Measurements from ENCODE around the gene STARD3NL.
"Not testable (repeated sequence)": the region's sequence is repeated elsewhere in the genome, so short reads cannot be mapped to it uniquely, and the experiment has no call there.

STARD3NL gene, protein sequence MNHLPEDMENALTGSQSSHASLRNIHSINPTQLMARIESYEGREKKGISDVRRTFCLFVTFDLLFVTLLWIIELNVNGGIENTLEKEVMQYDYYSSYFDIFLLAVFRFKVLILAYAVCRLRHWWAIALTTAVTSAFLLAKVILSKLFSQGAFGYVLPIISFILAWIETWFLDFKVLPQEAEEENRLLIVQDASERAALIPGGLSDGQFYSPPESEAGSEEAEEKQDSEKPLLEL

DNA sequence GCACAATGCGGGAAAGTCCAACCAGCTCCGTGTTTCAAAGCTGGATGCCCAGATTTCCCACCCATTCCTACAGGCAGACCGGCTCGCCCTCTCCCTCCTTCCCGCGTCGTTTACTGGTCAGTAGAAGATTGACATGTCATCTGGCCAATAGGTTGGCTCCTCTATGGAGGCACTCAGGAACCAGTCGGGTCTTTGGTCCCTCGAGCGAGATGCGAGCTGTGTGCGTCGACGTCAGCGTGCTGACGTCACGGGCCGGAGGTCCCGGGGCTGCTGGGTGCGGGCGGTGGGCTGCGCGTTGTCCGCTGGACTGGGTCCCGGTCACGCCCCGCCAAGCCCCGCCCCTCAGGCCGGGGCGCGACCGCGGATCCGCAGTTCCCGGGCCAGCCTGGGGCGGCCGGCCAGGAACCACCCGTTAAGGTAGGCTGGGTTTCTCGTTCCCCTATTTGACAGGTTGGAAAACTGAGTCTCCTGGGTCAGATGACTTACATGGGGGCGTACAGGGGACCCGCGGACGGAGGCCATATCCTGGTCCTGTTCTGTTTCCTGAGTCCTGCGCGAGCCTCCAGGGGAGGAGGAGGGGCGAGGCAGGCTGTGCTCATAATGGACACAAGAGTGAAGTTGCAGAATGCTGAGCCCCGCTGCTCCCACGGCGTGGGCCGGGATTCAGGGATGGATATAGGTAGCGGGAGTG, at the start of gene STARD3NL:
Gene STARD3NL (plus strand): TSS at position 242 of the 691 bp plus-strand sequence. CDS start 29,260 bp downstream, outside the sequence.
- DNase-seq (peak; percentile 91), ATAC-seq (peak; percentile 100)

DNA sequence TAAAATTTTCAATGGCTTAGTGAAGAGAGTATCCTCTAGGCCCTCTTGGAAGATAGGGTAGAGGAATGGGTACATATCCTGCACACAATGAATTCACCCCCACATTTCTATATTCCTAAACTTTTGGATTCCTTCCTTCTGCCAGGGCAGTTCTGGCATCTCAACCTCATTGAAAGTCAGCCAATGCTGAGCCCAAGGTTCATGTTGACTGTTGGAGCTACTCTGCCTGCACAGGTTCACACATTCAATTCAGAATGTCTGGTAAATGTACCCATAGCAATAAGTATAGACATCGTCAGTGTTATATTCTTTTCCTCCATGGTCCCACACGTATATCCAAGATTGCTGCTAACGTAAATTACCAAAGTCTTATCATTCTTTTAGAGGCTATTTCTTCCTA, 48.9 kb upstream of the STARD3NL start:
- ATAC-seq (no peak), DNase-seq (no peak)

DNA sequence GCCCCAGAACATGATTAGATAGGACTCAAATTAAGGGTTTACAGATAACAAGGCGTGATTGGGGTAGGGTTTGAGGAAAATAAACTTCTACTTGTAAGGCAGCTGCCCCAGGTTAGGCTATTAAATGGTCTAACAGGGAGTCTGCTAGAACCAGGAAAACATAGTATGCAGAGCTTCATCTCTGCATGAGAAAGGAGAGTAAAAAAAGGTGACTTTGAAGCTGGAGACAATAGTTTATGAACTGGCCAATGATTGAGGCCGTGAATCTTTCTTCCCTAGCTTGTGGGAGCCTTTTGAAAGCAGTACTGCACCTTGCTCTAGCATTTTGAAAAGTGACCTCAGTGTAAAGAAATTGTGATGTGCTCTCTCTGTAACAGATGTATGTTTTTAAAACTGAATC, 48.5 kb upstream of the STARD3NL start:
- DNase-seq (no peak), ATAC-seq (no peak)

DNA sequence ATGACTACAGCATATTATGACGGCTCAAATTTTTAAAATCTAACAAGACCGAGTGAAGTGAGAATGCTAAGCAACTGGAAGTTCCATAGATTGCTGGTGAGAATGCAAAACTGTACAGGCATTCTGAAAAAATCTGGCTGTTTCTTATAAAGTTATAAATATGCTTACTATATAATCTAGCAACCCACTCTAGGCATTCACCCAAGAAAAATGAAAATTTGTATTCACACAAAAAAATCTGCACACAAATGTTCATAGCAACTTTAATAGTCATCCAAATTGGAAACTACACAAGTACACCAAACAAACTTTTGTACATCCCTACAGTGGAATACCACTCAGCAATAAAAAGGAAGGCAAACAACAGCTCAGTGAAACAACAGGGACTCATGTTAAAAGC, 39.9 kb upstream of the STARD3NL start:
- ATAC-seq, result no peak
- DNase-seq, result no peak

DNA sequence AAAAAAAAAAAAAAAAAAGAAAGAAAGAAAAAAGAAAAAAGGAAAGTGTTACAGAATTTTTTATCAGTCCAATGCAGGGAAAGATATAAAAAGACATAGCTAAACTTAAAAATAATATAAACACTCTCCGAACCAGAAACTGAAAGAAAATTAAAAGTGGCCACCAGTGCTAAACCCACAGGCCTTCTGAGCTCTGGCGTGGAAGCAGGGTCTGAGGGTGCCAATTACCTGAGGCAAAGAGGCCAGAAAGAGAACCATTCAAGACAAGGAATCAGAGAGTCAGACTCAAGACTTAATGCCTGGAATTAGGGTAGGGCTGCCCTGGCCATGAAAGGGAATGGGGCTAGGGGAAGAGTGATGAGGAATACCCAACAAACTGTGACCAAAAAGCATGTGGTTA, 36.9 kb upstream of the STARD3NL start:
- no peak for ATAC-seq
- DNase-seq, result no peak

DNA sequence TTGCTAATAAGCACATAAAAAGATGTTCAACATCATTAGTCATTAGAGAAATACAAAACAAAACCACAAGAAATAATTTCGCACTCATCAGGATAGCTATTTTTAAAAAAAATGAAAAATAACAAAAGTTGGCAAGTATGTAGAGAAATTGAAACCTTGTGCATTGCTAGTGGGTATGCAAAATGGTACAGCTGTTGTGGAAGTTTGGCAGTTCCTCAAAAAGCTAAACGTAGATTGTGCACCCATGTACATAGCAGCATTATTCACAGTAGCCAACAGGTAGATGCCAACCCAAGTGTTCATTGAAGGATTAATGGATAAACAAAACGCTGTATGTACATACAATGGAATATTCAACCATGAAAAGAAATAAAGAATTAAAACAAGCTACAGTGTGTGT, 35.3 kb upstream of the STARD3NL start:
- ATAC-seq, result no peak
- no peak for DNase-seq

DNA sequence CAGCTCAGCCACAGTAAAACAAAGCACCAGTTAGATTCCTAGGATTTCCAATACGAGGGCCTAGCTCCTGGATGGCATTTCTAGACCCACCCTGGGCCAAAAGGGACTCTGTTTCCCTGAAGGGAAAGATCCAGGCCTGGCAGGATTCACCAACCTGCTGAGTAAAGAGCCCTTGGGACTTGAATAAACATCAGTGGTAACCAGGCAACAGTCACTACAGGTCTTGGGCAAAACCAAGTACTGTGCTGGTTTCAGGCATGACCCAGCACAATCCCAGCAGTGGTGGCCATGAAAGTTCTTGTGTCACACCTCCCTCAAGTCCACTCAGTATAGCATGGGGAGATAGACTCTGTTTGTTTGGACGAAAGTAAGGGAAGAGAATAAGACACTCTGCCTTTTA, 31.0 kb upstream of the STARD3NL start:
- ATAC-seq (no peak), DNase-seq (no peak)

DNA sequence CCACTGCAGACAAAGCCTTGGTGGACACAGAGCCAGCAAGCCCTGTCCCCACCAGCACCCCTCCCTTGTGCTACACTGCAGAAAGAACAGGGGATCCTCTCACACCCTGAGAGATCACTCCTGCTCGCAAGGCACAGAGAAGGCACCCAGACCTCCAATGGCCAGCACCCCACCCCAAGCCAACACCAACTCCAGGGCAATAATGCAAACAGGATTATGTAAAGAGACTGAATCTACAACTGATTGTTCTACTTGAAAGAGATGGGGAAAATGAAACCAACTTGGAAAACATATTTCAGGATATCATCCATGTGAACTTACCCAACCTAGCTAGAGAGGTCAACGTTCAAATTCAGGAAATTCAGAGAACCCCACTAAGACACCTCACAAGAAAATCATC, 26.5 kb upstream of the STARD3NL start:
- DNase-seq, result no peak
- no peak for ATAC-seq

DNA sequence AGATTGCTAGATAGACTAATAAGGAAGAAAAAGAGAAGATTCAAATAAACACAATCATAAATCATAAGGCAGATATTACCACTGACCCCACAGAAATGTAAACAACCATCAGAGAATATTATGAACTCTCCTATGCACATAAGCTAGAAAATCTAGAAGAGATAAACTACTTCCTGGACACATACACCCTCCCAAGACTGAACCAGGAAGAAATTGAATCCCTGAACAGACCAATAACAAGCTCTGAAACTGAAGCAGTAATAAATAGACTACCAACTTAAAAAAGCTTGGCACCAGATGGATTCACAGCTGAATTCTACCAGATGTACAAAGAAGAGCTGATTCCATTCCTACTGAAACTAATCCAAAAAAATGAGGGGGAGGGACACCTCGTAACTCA, 24.5 kb upstream of the STARD3NL start:
- no peak for ATAC-seq
- DNase-seq, result no peak

DNA sequence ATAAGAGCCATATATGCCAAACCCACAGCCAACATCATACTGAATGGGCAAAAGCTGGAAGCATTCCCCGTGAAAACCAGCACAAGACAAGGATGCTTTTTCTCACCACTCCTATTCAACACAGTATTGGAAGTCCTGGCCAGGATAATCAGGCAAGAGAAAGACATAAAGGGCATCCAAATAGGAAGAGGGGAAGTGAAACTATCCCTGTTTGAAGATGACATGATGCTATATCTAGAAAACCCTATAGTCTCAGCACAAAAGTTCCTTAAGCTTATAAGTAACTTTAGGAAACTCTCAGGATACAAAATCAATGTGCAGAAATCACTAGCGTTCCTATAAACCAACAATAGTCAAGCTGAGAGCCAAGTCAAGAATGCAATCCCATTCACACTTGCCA, 23.8 kb upstream of the STARD3NL start:
- DNase-seq, result no peak
- no peak for ATAC-seq

DNA sequence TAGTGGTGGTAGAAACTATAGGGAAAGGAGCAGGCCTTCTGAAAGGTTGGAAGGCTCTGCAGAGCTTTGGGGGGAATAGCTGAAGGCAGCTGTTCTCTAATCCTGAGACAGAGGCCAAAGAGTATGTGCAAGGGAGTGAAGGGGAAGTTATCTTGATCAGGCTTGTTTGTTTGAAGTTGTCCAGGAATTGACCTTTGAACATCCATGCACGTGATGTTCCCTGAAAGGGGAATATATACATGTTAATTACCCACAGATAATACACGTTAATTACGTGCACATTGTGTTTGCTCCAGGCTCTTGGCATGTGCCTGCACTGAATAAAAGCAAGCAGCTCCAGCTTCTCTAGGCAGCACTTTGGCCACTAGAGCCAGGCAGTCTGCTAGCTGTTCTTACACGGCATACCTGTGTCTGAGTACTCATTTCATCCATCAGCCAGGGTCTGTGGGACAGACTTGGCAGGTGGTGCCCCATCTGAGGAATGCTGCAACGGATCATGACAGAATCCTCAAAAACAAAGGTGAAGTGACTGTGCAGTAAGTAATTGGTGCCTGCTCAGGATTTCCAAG, 18.0 kb upstream of the STARD3NL start:
- no peak for DNase-seq
- ATAC-seq, result no peak

DNA sequence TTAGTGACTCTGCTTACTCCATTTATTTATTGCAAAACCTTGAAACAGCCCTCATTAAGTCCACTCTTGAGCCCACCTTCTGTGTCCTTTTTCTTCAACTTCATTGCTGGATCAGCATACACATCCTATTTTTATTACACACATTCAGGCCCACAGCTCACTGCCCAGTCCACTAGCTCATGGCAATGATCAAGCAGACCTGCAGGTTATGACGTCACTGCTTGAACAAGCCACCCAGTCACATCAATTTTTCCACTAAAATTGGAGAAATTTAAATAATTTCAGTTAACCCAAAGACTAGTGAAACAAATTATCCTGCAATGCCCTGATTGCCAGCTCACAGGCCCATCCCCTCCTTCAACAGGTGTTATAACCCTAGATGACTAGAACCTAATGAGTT, 16.0 kb upstream of the STARD3NL start:
- ATAC-seq (no peak), DNase-seq (no peak)

DNA sequence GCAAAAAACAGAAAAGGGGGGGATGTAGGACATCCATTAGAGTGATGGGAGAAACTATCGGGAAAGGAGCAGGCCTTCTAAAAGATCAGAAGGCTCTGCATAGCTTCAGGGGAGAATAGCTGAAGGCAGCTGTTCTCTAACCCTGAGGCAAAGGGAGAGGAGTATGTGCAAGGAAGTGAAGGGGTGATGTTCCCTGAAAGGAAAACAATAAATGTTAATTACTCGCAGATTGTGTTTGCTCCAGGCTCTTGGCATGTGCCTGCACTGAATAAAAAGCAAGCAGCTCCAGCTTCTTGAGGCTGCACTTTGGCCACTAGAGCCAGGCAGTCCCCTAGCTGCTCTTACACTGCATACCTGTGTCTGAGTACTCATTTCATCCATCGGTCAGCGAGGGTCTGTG, 14.4 kb upstream of the STARD3NL start:
- ATAC-seq, result no peak
- no peak for DNase-seq

DNA sequence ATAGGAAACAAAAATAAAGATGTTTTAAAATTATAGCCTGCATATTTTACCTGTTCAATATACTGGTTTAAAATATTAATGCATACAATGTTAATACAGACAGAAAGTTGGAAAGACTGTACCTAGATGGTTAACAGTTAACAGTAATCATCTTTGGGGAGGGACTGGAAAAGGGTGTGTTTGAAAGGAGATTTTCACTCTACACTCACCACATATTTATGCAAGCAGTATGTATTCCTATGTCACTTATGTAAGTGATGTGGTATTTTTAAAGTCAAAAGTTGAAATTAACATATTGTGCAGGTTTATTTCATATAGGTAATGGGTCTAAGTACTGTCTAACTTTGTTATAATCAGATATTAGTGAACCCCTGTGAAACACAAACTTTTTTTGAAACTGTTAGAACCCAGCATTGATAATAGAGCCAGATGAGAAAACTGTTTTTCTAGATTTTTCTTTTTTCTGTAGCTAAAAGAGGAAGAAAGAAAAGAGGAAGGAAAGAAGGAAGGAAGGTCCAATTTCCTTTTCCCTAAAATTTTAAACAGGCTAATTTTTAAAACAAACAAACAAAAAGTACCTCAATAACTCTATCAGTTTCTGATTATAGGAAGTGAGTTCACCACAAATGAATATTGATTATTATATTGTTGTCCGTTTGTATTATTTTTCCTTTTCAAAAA, 9.0 kb upstream of the STARD3NL start:
- no peak for ATAC-seq
- DNase-seq, result no peak

DNA sequence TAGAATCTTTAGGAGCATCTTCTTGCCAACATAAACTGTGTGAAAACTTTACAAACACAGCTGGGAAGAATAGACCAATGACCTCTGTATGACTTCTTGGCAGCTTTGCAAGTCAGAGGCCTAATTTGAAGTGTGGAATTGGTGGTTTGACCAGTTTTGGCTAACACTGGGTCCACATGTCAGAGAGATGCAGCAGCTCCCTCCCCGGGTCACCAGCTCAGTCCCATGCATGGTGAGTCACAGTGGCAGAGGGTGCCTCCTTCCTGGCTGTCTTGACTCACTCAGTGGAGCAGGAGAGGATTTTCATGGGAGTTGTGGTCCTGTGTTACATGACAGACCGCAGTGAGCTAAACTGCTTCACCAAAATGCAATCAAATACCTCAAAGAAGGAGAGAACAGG, 8.2 kb upstream of the STARD3NL start:
- DNase-seq, result no peak
- ATAC-seq, result peak; percentile 63

DNA sequence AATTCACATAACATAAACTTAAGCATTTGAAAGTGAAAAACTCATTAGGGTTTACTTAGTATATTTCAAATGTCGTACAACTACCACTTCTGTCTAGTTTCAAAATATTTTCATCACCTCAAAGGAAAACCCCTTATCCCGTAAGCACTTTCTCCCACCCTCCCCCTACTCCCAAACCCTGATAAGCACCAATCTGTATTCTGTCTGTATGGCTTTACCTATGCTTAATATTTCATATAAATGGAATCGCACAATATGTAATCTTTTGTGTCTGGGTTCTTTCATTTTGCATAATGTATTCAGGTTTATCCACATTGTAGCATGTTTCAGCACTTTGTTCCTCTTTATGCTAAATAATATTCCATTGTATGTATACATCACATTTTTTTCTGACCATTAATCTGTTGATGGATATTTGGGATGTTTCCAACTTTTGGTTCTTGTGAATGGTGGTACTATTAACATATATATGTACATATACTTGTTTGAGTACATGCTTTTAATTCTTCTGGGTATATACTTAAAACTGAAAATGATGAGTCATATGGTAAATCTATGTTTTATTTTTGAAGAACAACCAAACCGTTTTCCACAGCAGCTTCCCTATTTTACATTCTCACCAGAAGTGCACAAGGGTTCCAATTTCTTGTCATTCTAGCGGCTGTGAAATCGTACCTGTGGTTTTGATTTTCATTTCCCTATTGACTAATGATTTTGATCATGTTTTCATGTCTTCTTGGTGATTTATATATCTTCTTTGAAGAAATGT, 6.2 kb upstream of the STARD3NL start:
- no peak for DNase-seq
- ATAC-seq, result peak; percentile 36

DNA sequence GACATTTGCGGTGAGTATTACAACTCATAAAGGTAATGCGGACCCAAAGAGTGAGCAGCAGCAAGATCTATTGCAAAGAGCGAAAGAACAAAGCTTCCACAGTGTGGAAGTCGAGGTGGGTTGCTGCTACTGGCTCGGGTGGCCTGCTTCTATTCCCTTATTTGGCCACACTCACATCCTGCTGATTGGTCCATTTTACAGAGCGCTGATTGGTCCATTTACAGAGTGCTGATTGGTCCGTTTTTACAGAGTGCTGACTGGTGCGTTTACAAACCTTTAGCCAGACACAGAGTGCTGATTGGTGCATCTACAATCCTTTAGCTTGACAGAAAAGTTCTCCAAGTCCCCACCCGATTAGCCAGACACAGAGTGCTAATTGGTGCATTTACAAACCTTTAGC, 2.5 kb upstream of the STARD3NL start:
- not testable (repeated sequence) for ATAC-seq, DNase-seq

DNA sequence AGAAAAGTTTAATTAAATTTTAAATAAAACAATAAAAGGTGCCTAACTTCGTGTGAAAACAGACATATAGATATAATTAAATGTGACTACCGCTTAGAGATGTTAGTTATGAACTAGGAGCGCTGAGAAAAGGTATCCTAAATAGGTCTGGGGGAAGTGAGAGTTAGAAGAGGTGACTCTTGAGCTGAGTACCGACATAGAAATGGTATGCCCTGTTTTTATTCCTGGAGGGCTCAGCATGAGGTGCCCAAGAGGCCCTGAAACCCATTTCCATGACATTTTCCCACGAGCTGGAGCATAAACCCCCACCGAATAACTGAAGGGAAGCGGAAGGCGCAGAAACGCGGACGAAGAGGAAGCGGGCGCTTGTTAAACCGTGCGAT, 433 bp upstream of the STARD3NL start:
- DNase-seq (no peak), ATAC-seq (no peak)

DNA sequence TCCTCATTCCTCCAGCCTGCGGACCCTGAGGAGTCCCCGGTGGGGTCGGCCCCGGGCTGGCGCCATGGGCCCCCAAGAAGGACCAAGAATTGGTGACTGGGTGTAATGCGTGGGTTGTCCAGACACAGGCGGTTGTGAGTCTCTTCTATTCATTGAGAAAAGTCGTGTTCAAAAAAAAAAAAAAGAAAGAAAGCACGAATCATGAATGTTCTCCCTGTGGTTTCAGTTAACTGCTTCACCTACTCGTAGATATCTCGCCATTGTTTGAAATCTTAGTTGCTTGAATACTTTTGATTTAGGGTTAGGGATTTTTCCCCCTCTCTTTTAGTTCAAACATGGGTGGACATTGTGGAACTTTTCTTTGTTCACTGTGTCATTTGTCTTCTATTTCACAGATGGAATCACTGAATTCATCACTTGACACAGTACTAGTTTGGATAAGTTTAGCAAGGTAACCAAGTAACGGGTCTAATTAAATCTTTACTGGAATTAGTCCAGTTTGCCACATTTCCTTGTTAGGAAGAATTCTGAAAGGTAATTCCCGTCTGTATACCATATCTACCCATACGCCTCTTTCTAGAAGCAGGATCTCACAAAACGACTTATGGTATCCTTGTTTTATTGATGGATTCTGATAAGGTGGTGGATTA, 775 bp downstream of the STARD3NL start:
- peak; percentile 8 for ATAC-seq
- DNase-seq, result no peak

DNA sequence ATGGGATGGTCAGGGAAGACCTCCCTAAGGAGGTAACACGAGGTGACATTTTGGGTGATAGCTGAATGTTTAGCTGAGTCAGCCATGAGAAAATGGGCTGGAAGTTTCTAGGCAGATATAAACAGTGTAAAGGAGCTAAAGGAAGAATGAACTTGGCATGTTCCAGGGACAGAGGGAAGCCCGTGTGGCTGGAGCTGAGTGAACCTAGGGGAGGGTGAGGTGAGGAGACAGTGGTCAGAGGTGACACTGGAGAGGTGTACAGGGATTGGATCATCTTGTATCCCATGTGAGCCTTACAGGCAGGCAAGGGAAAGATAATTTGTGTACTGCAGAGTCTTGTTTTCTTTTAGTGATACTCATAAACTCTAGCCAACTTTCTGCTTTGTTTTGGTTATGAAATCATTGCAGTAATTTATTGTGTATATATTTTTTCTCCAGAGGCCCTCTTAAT, 1.8 kb downstream of the STARD3NL start:
- ATAC-seq, result no peak
- DNase-seq, result no peak

DNA sequence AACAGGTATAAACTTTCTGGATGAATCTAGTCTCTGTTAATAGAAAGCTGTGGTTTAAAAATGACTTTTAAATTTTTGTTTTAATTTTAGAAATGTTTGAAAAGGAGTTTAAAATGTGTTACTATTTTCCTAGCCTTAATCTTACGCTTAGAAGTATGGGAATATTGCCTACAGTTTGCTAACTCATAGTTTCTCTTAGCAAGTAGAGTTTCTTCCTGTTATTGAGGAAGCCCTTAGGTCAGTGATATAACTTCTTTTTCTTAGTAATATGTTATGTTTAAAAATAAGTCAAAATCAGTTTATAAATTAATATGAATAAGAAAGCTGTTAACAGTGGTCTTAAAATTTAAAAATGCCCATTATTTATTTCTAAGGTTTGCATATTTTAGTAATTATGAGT, 3.1 kb downstream of the STARD3NL start:
- ATAC-seq, result no peak
- DNase-seq, result no peak

DNA sequence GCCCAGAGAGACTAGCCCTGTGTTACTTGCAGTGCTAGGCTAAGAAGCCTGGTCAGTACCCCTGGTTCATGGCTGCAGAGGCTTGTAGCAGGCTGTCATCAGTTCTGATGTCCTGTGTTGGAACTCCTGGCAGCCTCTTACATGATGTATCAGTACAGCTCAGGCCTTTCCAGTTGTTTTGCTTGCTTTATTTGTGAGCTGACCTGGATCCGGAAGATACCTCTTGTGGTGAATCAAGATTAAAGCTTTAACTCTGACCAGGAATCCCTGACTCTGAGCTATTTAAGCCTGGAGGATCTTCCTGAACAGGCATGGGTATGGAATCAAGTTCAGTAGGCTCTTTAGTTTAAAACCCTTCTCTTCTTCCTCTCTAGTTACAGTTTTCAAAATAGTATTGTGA, 4.4 kb downstream of the STARD3NL start:
- no peak for ATAC-seq
- no peak for DNase-seq
